Keratinocyte (primary cell): Measurements from ENCODE around the gene PROM1. TPM values are rescaled to one million over a fixed set of nuclear protein-coding genes. Genes with fewer than 3 reads are reported as not detected.

ENCODE experiments used
- DNase-seq: peaks from one replicate; pipeline ENCODE4 v3.0.0-alpha.2; 2011; ENCODE audit warnings: low read depth, missing footprints, low spot score
- FAIRE-seq: peaks from 2 replicates; lab custom pipeline; 2011; peaks lifted over from hg19 to GRCh38; lab: Jason Lieb, UNC
- H2AFZ ChIP-seq: 2 replicates; pipeline ENCODE4 v1.6.0; 2012; ENCODE audit warnings: low read length, control low read depth, inconsistent platforms; ENCODE audit not compliant: control insufficient read depth
- H3K27ac ChIP-seq: 2 replicates; pipeline ENCODE4 v1.5.1; 2011; ENCODE audit warnings: low read length; ENCODE audit not compliant: control insufficient read depth, insufficient read depth
- H3K27me3 ChIP-seq: 3 replicates; pipeline ENCODE4 v1.6.0; 2011; ENCODE audit warnings: low read length; ENCODE audit not compliant: control insufficient read depth, insufficient read depth; ENCODE audit errors: extremely low read depth
- H3K36me3 ChIP-seq, 2 experiments: 2 replicates in 1 of 2; 3 replicates in 1 of 2; pipeline ENCODE4 v1.5.1; 2011; ENCODE audit warnings: low read length in 2 of 2, mild to moderate bottlenecking in 1 of 2; ENCODE audit not compliant: control insufficient read depth in 2 of 2, insufficient read depth in 2 of 2; ENCODE audit errors: extremely low read depth in 1 of 2
- H3K4me1 ChIP-seq: 3 replicates; pipeline ENCODE4 v1.5.1; 2011; ENCODE audit warnings: low read length; ENCODE audit not compliant: control insufficient read depth, insufficient read depth; ENCODE audit errors: extremely low read depth
- H3K4me2 ChIP-seq: 3 replicates; pipeline ENCODE4 v1.6.0; 2011; ENCODE audit warnings: low read depth, low read length; ENCODE audit not compliant: control insufficient read depth, insufficient read depth; ENCODE audit errors: extremely low read depth
- H3K4me3 ChIP-seq, 3 experiments: fragments of 200-600 bp in 1 of 3; sonication (generic) in 1 of 3; 2 replicates in 2 of 3; 3 replicates in 1 of 3; pipeline ENCODE4 v1.5.1; 2011 to 2016; ENCODE audit warnings: low read length in 3 of 3, mild to moderate bottlenecking in 3 of 3, control low read depth in 2 of 3, inconsistent platforms in 1 of 3, low read depth in 1 of 3, mixed read lengths in 1 of 3, mixed run types in 1 of 3, moderate library complexity in 1 of 3; ENCODE audit not compliant: control insufficient read depth in 2 of 3, insufficient read depth in 2 of 3; ENCODE audit errors: extremely low read depth in 1 of 3
- H3K79me2 ChIP-seq: 2 replicates; pipeline ENCODE4 v1.6.0; 2012; ENCODE audit warnings: low read length; ENCODE audit not compliant: control insufficient read depth, insufficient read depth
- H3K9ac ChIP-seq: 3 replicates; pipeline ENCODE4 v1.6.0; 2011; ENCODE audit warnings: low read length; ENCODE audit not compliant: control insufficient read depth, insufficient read depth; ENCODE audit errors: extremely low read depth
- H3K9me1 ChIP-seq: 3 replicates; pipeline ENCODE4 v1.6.0; 2011; ENCODE audit warnings: low read length; ENCODE audit not compliant: control insufficient read depth, insufficient read depth; ENCODE audit errors: extremely low read depth
- H3K9me3 ChIP-seq: 2 replicates; pipeline ENCODE4 v1.5.1; 2012; ENCODE audit warnings: low read depth, low read length; ENCODE audit not compliant: control insufficient read depth
- H4K20me1 ChIP-seq: 3 replicates; pipeline ENCODE4 v1.6.0; 2011; ENCODE audit warnings: low read length; ENCODE audit not compliant: control insufficient read depth, insufficient read depth; ENCODE audit errors: extremely low read depth
- EZH2 ChIP-seq: IDR thresholded peaks from one replicate; pipeline ENCODE4 v1.6.1; 2012; ENCODE audit warnings: inconsistent platforms, mild to moderate bottlenecking, low read length, moderate library complexity
- dilution Hi-C: fragments of 300-500 bp; cut with MboI; formaldehyde crosslinking; loops from one replicate; pipeline ENCODE4 v1.7.0; 2020; ENCODE audit warnings: low sequenced_read_pairs; ENCODE audit not compliant: extremely low pct_ligation_motif_present
- polyA plus RNA-seq, 5 experiments: library from polyadenylated mRNA; depleted of rRNA in 3 of 5; stranded (reverse) in 3 of 5; stranded (forward) in 1 of 5; unstranded in 1 of 5; fragments of >200 nt; gene quantifications; 1 replicate in 1 of 5; 2 replicates in 3 of 5; 3 replicates in 1 of 5; pipeline versions ENCODE4 v1.2.1 to v1.2.3, GENCODE V29; 2011 to 2012; ENCODE audit warnings: missing spikeins in 2 of 5, low read depth in 1 of 5, low replicate concordance in 1 of 5
- TF ChIP-seq, protein P1 (sequence below), 3 experiments: IDR thresholded peaks in 1 of 3; conservative IDR thresholded peaks in 1 of 3; optimal IDR thresholded peaks in 1 of 3; 2 replicates in 2 of 3; 3 replicates in 1 of 3; pipeline versions ENCODE3 to v1.5.1; 2011; ENCODE audit warnings: low read length in 3 of 3, mild to moderate bottlenecking in 3 of 3, moderate library complexity in 2 of 3, control low read depth in 1 of 3, inconsistent platforms in 1 of 3; ENCODE audit not compliant: insufficient read depth in 2 of 3; ENCODE audit errors: extremely low read depth in 1 of 3

The PROM1 gene
- polyA plus RNA-seq, 1 donor (not counting 4 experiments of a cell fraction or from before 2014, with no cell fraction given): not detected

DNA sequence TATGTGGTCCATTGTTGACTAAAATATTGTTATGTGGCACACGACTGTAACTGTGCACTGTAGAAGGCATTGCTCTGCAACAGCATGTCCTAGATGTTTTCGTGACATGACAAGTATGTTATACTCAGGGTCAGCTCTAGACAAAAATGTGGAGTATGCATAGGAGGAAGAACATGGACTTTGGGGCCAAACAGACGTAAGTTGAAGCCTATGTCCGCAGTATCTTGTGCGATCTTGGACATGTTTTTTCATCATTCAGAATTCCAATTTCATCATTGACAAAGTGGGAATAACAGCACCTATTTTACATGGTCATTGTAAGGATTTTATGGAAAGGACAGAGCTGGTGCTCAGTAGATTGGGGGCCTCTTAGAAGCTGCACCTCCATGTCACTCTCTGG is 27.7 kb upstream of the PROM1 start:
- Histone ChIP-seq H3K4me3 (no peak overlapping the region), H4K20me1 (no peaks in the 10 kb centered on the region), H3K9me1 (no peaks in the 10 kb centered on the region), H3K9me3 (no peaks in the 10 kb centered on the region), H2AFZ (no peak overlapping the region), H3K9ac (no peak overlapping the region), H3K4me1 (no peaks in the 10 kb centered on the region), H3K27ac (no peak overlapping the region), H3K36me3 (no peaks in the 10 kb centered on the region), H3K79me2 (no peaks in the 10 kb centered on the region), H3K4me2 (no peak overlapping the region), H3K27me3 (no peaks in the 10 kb centered on the region)
- no peak for TF ChIP-seq EZH2
- TF ChIP-seq, protein P1, sequence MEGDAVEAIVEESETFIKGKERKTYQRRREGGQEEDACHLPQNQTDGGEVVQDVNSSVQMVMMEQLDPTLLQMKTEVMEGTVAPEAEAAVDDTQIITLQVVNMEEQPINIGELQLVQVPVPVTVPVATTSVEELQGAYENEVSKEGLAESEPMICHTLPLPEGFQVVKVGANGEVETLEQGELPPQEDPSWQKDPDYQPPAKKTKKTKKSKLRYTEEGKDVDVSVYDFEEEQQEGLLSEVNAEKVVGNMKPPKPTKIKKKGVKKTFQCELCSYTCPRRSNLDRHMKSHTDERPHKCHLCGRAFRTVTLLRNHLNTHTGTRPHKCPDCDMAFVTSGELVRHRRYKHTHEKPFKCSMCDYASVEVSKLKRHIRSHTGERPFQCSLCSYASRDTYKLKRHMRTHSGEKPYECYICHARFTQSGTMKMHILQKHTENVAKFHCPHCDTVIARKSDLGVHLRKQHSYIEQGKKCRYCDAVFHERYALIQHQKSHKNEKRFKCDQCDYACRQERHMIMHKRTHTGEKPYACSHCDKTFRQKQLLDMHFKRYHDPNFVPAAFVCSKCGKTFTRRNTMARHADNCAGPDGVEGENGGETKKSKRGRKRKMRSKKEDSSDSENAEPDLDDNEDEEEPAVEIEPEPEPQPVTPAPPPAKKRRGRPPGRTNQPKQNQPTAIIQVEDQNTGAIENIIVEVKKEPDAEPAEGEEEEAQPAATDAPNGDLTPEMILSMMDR (optimal IDR thresholded peaks at IDR 0.05 in 1 of 3, IDR thresholded peaks at IDR 0.05 in 1 of 3, conservative IDR thresholded peaks at IDR 0.05 in 1 of 3; ENCODE audit: extremely low read depth in 1 of 3, insufficient read depth in 2 of 3, low read length in 3 of 3): no peak
- FAIRE-seq (no peak), DNase-seq (no peak)
- dilution Hi-C loops: no loop called here

DNA sequence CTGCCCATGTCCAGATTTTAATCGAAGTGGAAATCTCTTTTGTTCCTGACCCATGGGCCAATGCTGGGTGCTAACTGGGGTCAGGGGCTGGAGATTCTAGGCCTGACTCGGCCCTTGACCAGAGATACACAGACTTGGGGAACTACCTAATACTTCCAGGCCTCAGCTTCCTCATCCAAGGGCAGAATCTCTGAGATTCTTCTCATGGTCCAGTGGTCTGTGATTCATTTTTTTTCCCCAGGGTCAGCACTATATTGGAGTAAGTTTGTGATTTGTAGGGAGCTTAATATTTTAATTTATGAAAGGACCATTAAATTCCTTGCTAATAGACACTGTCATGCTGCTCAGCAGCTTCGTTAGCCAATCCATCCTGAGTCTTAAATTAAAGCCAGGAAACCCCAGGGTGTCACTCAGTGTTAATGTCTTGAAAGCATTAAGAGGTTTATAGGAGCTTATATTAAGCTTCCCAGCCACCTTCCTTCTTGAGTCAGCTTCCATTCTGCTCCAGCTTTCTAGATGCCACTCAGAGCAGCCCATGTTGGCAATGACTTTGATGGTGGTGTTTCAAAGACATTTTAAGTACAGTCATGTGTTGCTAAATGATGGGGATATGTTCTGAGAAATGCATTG is 27.0 kb upstream of the PROM1 start:
- H3K27me3 ChIP-seq: no peaks in the 10 kb centered on the region
- TF ChIP-seq, protein P1 (optimal IDR thresholded peaks at IDR 0.05 in 1 of 3, IDR thresholded peaks at IDR 0.05 in 1 of 3, conservative IDR thresholded peaks at IDR 0.05 in 1 of 3; ENCODE audit: extremely low read depth in 1 of 3, insufficient read depth in 2 of 3, low read length in 3 of 3): no peak
- no peak for TF ChIP-seq EZH2
- no peak overlapping the region for H3K27ac ChIP-seq
- no peak overlapping the region for H3K4me2 ChIP-seq
- H2AFZ ChIP-seq: no peak overlapping the region
- no peak overlapping the region for H3K4me3 ChIP-seq
- H3K36me3 ChIP-seq: no peaks in the 10 kb centered on the region
- no peaks in the 10 kb centered on the region for H3K9me1 ChIP-seq
- H3K9me3 ChIP-seq: no peaks in the 10 kb centered on the region
- FAIRE-seq: no peak
- H3K79me2 ChIP-seq: no peaks in the 10 kb centered on the region
- no peaks in the 10 kb centered on the region for H3K4me1 ChIP-seq
- H3K9ac ChIP-seq: no peak overlapping the region
- dilution Hi-C loops: no loop called here
- DNase-seq: no peak
- no peaks in the 10 kb centered on the region for H4K20me1 ChIP-seq
